ENCODE measurements around the gene ADGRA1. TPM values are rescaled to one million over a fixed set of nuclear protein-coding genes. Genes with fewer than 3 reads are reported as not detected.
A peak's percentile ranks its signal among the peaks of the same experiment; 100 is the strongest.

ADGRA1 gene
- total RNA-seq, 1 donor from 2014 or later: 9.1 TPM

DNA sequence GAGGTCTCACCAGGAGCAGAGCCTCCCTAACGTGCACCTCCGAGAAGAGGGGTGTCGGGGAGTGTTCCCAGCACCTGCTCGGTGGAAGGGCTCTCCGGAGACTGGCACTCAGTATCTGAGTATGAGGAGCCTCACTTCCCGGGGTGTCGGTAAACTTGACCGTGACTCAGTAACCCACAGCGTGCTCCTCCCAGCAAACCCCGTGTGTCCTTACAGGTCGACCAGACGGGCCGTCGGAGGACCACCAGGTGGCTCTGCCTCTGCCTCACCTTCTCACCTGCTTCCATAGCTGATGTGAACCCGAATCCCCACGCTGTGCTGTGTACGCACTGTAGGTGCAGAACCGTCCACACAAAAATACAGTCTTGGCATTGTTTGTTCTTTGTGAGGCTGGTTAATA is 43.3 kb downstream of the ADGRA1 start:
- TF ChIP-seq, protein P1, sequence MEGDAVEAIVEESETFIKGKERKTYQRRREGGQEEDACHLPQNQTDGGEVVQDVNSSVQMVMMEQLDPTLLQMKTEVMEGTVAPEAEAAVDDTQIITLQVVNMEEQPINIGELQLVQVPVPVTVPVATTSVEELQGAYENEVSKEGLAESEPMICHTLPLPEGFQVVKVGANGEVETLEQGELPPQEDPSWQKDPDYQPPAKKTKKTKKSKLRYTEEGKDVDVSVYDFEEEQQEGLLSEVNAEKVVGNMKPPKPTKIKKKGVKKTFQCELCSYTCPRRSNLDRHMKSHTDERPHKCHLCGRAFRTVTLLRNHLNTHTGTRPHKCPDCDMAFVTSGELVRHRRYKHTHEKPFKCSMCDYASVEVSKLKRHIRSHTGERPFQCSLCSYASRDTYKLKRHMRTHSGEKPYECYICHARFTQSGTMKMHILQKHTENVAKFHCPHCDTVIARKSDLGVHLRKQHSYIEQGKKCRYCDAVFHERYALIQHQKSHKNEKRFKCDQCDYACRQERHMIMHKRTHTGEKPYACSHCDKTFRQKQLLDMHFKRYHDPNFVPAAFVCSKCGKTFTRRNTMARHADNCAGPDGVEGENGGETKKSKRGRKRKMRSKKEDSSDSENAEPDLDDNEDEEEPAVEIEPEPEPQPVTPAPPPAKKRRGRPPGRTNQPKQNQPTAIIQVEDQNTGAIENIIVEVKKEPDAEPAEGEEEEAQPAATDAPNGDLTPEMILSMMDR (IDR thresholded peaks at IDR 0.05; ENCODE audit: partially characterized antibody, unreplicated experiment): no peak

GRCh38 chr10:133131734-133132472 is 44.2 kb downstream of the ADGRA1 start:
- TF ChIP-seq, protein P1 (IDR thresholded peaks at IDR 0.05; ENCODE audit: partially characterized antibody, unreplicated experiment): no peak
- Mint-ChIP-seq H3K9me3 (ENCODE audit: unreplicated experiment) (peaks cover 7% of the 10 kb centered on the region), H3K27ac (ENCODE audit: unreplicated experiment) (peak overlapping the region; percentile 7), H3K27me3 (ENCODE audit: unreplicated experiment) (peaks cover 17% of the 10 kb centered on the region), H3K4me3 (ENCODE audit: unreplicated experiment) (no peak overlapping the region), H3K36me3 (ENCODE audit: unreplicated experiment) (no peaks in the 10 kb centered on the region), H3K4me1 (ENCODE audit: low read depth, unreplicated experiment) (no peaks in the 10 kb centered on the region)
- DNase-seq: peak; percentile 13

More for the DNA sequence above, 43.3 kb downstream of the ADGRA1 start:
- H3K4me3 Mint-ChIP-seq (ENCODE audit: unreplicated experiment): no peak overlapping the region
- H3K4me1 Mint-ChIP-seq (ENCODE audit: low read depth, unreplicated experiment): no peaks in the 10 kb centered on the region
- peaks cover 7% of the 10 kb centered on the region for H3K9me3 Mint-ChIP-seq (ENCODE audit: unreplicated experiment)
- H3K27ac Mint-ChIP-seq (ENCODE audit: unreplicated experiment): no peak overlapping the region
- no peaks in the 10 kb centered on the region for H3K36me3 Mint-ChIP-seq (ENCODE audit: unreplicated experiment)
- DNase-seq: peak; percentile 10
- H3K27me3 Mint-ChIP-seq (ENCODE audit: unreplicated experiment): peaks cover 17% of the 10 kb centered on the region

DNA sequence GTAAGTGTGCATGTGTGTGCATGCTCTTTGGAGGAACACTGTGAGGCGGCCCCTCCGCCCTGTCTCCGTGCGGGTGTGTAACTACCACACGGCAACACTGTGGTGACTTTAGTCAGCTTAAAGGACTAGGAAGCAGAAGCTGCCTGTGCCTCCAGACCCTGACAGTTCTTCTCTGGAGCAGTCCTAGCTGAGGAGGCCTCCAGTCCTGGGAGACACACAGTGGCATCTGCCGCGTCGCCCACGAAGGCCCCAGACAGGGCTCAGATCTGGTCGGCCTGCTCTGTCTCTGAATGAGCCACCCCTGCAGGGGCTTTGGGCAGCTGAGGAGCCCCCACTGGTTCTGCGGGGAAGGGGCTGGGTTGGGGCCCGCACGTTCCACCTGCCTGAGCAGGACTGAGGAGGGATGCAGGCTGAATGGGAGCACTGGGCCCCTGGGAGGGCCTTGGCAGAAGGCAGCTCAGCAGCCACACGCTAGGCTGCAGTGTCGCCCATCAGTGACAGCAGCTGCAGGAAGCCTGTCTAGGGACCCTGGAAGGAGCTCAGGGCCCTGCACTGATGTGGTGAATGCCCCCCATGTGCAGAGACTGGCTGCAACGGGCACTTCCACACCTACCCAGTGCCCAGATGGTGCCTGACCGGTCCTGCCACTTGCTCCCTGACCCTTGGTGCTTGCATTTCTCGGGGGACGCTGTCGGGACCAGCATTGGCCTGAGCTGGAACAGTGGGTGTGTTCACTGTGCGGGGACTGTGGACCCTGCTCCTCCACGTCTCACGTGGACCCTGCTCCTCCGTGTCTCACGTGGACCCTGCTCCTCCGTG is 45.0 kb downstream of the ADGRA1 start:
- Mint-ChIP-seq H3K4me3 (ENCODE audit: unreplicated experiment) (no peak overlapping the region), H3K27me3 (ENCODE audit: unreplicated experiment) (peaks cover 17% of the 10 kb centered on the region), H3K27ac (ENCODE audit: unreplicated experiment) (peak overlapping the region; percentile 55), H3K4me1 (ENCODE audit: low read depth, unreplicated experiment) (no peaks in the 10 kb centered on the region), H3K9me3 (ENCODE audit: unreplicated experiment) (peaks cover 7% of the 10 kb centered on the region), H3K36me3 (ENCODE audit: unreplicated experiment) (no peaks in the 10 kb centered on the region)
- TF ChIP-seq, protein P1 (IDR thresholded peaks at IDR 0.05; ENCODE audit: partially characterized antibody, unreplicated experiment): no peak
- peak; percentile 29 for DNase-seq

DNA sequence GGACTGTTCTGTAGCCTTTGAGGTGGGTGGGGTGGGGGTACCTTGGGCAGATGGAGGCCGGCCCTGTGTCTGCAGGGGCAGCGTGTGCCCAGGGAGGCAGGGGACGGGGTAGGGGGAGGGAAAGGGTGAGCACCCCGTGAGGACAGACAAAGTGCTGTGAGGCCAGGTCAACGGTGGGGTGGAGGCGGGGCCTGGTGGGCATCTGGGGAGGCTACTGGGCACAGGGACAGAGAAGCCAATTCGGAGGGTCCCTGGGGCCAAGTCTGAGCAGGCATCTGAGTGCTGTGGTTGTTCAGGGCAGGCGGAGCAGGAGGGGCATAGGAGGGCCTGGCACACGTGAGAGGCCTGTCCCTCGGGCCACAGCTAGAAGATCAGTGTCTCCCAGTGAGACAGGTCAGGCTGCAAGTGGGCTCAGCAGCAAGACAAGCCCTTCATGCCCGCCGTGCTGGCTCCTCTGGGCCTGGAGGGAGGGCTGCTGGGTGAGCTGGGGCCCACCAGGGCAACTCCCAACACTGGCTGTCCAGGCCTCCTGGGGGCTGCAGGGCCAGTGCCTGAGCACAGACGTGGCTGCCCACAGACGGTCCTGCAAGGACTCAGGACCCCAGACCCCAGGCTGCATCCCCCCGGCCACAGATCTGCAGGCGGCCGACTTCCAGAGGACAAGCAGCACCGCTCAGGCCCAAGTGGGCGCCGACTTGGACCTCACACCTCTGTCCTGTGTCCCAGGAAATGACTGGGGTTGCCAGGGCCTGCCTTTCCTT is 45.9 kb downstream of the ADGRA1 start:
- Mint-ChIP-seq H3K36me3 (ENCODE audit: unreplicated experiment) (no peaks in the 10 kb centered on the region), H3K27me3 (ENCODE audit: unreplicated experiment) (peaks cover 17% of the 10 kb centered on the region), H3K4me3 (ENCODE audit: unreplicated experiment) (no peak overlapping the region), H3K27ac (ENCODE audit: unreplicated experiment) (no peak overlapping the region), H3K4me1 (ENCODE audit: low read depth, unreplicated experiment) (no peaks in the 10 kb centered on the region), H3K9me3 (ENCODE audit: unreplicated experiment) (peaks cover 7% of the 10 kb centered on the region)
- TF ChIP-seq, protein P1 (IDR thresholded peaks at IDR 0.05; ENCODE audit: partially characterized antibody, unreplicated experiment): no peak
- DNase-seq: peak; percentile 22

Data from glutamatergic neuron (in vitro differentiated cells).